ENCODE data around the gene ADIG.

GRCh38 chr20:38620441-38620840, 39.4 kb downstream of the ADIG start:
- no peak for TF ChIP-seq CTCF (IDR thresholded peaks at IDR 0.05)
- TF ChIP-seq POLR2A (IDR thresholded peaks at IDR 0.05), result no peak

Measured in sigmoid colon (tissue), 3 donors.